KOPT-K1 (cell line): ENCODE results near the gene SLC10A1.
"Not testable (repeated sequence)": the region's sequence is repeated elsewhere in the genome, so short reads cannot be mapped to it uniquely, and the experiment has no call there.

ENCODE experiments used
- H3K27ac ChIP-seq: fragments of 200-600 bp; sonication (generic); 2 replicates; pipeline ENCODE4 v1.5.1; 2016; ENCODE audit warnings: antibody characterized with exemption, mild to moderate bottlenecking, low read depth, low read length; ENCODE audit not compliant: poor library complexity, severe bottlenecking
- H3K36me3 ChIP-seq: fragments of 200-600 bp; sonication (generic); 2 replicates; pipeline ENCODE4 v1.5.1; 2017; ENCODE audit warnings: antibody characterized with exemption, mild to moderate bottlenecking, low read length, moderate library complexity; ENCODE audit not compliant: insufficient read depth
- H3K9me3 ChIP-seq: fragments of 200-600 bp; sonication (generic); 2 replicates; pipeline ENCODE4 v1.5.1; 2017; ENCODE audit warnings: antibody characterized with exemption, low read length, mild to moderate bottlenecking; ENCODE audit not compliant: insufficient read depth, poor library complexity, severe bottlenecking

Gene SLC10A1

DNA sequence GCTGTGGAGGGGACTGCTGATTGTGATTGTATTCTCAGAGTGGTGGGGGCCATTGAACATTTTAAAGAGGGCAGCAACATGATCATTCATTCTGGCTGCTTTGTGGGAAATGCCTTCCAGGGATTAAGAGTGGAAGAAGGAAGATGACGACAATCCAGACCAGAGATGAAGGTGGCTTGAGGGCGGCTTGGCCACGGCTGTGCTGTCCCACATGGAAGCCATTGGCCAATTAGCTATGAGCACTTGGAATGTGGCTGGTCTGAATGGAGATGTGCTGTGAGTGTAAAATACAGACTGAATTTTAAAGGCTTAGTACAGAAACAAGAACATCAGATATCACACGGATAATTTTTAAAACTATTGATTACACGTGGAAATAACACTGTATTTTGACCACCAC lies 19.2 kb upstream of the SLC10A1 start:
- Histone ChIP-seq H3K27ac (no peak overlapping the region), H3K36me3 (no peaks in the 10 kb centered on the region), H3K9me3 (no peaks in the 10 kb centered on the region)

DNA sequence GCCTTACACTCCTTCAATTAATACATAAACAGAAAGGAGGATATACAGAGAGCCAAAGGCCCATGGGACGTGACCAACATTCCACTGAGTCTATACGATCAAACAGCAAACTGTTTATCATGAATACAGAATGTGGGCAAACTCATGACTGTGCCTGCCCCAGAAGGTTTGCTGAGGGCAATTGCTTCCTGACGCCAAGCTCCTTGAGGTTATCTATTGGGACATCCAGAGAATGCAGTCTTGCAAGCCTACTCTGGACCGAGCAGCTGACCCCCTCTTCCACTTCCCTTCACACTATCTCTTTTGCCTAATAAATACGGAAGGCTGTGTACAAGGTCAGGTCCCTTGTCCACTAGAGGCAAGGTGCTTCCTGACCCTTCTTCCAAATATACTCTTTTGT lies 18.5 kb upstream of the SLC10A1 start:
- Histone ChIP-seq H3K27ac (no peak overlapping the region), H3K9me3 (no peaks in the 10 kb centered on the region), H3K36me3 (no peaks in the 10 kb centered on the region)

DNA sequence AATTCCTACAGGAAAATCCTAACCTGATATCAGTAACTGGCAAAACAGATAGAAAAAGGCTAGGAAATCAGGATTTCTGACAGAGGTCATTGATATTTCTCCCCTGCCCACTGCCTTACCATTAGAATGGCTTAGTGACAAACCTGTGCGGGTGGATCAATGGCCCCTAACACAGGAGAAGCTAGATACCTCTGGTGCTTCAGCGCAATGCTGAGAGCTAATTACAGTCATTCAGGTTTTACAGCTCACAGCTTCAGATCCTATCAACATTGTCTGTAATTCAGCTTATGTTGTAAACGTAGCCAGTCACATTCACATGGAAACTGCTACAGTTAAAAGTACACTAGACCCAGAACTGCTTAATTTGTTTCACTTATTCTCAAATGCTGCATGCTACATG lies 17.4 kb upstream of the SLC10A1 start:
- no peak overlapping the region for H3K27ac ChIP-seq
- H3K9me3 ChIP-seq = no peaks in the 10 kb centered on the region
- no peaks in the 10 kb centered on the region for H3K36me3 ChIP-seq

DNA sequence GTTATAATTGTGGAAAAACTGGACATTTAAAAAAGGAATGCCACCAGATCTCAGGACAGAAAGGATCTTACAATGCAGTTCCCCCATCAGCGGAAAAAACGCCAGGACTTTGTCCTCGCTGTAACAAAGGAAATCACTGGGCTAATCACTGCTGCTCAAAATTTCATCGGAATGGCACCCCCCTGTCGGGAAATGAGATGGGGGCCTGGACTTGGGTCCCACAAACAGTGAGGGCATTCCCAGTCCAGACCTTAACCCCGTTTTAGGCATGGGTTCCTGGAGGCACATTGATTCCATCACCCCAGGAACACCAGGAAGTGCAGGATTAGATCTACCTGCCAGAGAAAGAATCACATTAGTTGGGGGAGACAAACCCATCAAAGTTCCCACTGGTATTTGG lies 16.3 kb upstream of the SLC10A1 start:
- H3K27ac ChIP-seq, H3K36me3 ChIP-seq, H3K9me3 ChIP-seq: not testable (repeated sequence)

DNA sequence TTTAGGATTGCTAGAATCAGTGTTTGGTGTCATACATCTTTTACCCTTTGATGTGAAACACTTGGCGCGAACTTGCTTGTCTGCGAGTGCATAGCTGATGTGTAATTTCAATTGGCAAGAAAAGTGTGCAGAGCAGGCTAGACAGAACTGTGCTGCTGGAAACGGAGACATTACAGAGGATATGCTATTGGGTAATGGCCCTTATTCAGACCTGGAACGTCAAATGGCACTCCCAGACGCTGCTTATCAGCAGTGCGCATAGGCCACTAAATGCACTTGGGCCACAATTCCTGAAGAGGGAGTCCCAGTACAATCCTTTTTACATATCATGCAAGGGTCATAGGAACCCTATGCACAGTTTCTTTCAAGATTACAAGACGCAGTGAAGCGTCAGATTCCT lies 15.7 kb upstream of the SLC10A1 start:
- Histone ChIP-seq H3K27ac (no peak overlapping the region), H3K9me3 (no peaks in the 10 kb centered on the region), H3K36me3 (no peaks in the 10 kb centered on the region)

DNA sequence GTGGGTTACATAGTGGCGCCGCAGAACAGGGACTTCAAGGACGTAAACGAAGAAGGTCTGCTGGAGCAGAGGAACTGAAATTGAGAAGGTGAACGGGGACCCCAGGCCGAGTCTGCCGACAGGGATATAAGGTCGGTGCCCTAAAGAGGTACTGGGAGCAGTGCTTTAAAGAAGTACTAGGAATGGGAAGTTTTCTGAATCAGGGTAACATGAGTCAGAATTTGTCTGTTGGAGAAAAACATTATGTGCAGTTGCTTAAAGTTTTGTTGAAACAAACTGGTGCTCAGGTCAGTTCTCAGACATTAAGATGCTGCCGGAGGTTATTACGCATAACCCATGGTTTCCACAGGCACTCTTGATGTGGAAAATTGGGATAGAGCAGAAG lies 14.8 kb upstream of the SLC10A1 start:
- Histone ChIP-seq H3K9me3 (no peaks in the 10 kb centered on the region), H3K36me3 (no peaks in the 10 kb centered on the region), H3K27ac (no peak overlapping the region)

DNA sequence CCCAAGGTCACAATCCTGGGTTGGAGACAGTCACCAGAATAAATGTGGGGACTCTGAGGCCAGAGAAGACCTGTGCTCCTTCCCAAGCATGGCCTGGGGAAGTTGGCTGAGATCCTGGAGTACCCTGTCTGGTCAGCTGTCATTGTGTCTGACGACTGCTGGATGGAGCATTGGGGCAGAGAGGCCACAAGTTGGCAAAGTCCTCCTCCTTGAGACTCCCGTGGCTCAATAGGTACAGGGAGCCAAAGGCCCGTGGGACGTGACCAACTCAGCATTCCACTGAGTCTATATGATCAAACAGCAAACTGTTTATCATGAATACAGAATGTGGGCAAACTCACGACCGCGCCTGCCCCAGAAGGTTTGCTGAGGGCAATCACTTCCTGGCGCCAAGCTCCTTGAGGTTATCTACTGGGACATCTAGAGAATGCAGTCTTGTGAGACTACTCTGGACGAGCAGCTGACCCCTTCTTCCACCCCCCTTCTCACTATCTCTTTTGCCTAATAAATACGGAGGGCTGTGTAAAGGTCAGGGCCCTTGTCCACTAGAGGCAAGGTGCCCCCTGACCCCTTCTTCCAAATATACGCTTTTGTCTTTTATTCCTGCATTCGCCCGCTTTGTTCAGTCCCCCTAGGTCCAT lies 14.3 kb upstream of the SLC10A1 start:
- Histone ChIP-seq H3K36me3 (no peaks in the 10 kb centered on the region), H3K9me3 (no peaks in the 10 kb centered on the region), H3K27ac (no peak overlapping the region)

DNA sequence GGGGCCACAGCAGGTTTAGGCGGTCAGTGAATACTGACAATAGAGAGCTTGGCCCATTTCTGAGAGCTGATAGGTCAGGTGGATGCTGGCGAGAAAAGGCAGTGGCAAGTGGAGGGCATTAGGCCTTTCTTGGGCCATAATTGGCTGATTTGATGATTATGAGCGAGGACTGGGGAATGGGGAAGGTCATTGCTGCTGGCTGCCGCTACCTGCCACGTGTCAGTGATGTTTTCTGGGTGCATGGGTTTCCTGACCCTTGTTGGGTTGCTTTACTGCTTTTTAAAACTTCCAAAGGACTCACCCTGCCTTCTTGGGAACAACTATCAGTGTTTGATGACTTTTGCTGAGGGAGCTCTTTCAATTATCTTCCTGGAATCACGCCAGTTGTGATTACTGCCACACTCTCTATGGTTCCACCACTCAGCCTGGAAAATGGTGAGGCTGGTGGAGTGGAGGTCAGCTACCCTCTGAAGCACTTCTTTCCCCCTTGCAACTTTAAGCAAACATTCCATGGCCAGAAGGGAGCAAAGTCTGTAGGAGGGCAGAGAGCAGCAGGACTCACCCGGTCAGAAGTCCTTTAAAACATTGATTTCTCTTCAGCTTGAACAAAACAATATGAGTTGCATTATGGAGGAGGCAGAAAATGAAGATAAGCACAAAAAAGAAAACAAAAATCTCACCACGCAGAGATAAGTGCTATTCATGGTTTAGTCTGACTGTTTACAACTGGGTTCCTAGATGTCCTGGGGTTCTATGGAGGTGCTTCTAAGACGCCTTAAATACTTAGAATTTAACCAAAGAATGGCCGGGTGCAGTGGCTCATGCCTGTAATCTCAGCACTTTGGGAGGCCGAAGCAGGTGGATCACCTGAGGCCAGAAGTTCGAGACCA lies 12.1 kb upstream of the SLC10A1 start:
- Histone ChIP-seq H3K27ac (no peak overlapping the region), H3K36me3 (no peaks in the 10 kb centered on the region), H3K9me3 (no peaks in the 10 kb centered on the region)

DNA sequence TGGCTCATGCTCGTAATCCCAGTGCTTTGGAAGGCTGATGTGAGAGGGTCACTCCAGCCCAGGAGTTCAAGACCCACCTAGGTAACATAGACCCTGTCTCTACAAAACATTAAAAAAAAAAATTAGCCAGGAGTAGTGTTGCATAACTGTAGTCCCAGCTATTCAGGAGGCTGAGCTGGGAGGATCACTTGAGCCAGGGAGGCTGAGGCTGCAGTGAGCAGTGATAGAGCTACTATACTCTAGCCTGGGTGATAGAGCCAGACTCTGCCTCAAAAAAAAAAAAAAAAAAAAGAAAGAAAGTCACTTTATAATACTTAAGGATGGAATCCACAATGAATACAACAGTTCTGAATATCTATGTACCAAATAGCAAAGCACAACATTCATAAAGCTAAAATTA lies 10.2 kb upstream of the SLC10A1 start:
- no peak overlapping the region for H3K27ac ChIP-seq
- no peaks in the 10 kb centered on the region for H3K9me3 ChIP-seq
- H3K36me3 ChIP-seq = no peaks in the 10 kb centered on the region

DNA sequence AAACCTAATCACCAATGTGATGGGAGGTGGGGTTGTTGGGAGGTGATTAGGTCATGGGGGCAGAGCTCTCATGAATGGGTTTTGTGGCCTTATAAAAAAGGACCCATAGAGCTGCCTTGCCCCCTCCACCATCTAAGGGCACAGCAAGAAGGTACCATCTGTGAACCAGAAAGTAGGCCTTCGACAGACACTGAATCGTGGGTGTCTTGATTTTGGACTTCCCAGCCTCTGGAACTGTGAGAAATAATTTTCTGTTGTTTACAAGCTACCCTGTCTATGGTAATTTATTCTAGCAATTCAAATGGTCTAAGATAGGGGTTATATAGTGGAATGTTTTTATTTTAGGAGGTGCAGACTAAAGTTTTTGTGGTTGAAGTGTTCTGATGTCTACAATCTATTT lies 7.9 kb upstream of the SLC10A1 start:
- Histone ChIP-seq H3K36me3 (no peaks in the 10 kb centered on the region), H3K27ac (no peak overlapping the region), H3K9me3 (no peaks in the 10 kb centered on the region)

DNA sequence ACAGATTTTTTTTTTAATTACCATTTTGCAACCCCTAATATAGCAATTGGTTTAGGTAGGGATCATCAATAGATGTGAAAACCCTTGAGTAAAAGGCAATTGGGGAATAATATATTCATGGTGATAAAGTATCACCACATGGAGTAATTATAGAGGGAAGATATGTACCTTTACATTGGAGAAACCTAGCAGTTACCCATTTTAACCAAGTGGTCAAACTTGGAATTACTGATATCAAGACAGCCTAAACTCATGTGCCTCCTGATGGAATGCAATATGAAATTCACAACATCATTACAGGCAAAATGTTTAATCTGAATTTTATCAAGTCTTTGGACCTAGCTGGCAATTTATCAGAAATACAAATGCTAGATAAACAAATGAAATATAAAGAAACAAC lies 6.7 kb upstream of the SLC10A1 start:
- no peaks in the 10 kb centered on the region for H3K9me3 ChIP-seq
- H3K36me3 ChIP-seq = no peaks in the 10 kb centered on the region
- H3K27ac ChIP-seq = no peak overlapping the region

DNA sequence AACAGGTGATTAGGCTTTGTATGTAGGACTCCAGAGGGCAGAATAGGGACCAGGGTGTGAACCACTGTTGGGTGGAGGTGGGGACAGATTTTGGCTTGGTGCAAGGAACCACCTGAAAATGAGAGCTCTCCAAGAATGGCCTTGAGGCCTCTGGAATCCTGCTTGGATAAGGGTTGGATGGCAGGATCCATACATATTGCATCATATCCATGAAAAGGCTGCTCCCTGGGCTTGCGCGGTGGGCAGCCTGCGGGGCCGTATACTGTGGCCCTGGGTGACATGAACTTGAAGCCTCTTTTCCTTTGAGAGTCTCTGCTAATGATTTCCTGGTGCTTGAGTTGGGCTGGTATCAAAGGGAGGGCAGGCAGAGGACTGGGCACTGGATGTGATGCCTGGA lies 1.3 kb upstream of the SLC10A1 start:
- H3K9me3 ChIP-seq = no peaks in the 10 kb centered on the region
- no peaks in the 10 kb centered on the region for H3K36me3 ChIP-seq
- no peak overlapping the region for H3K27ac ChIP-seq

DNA sequence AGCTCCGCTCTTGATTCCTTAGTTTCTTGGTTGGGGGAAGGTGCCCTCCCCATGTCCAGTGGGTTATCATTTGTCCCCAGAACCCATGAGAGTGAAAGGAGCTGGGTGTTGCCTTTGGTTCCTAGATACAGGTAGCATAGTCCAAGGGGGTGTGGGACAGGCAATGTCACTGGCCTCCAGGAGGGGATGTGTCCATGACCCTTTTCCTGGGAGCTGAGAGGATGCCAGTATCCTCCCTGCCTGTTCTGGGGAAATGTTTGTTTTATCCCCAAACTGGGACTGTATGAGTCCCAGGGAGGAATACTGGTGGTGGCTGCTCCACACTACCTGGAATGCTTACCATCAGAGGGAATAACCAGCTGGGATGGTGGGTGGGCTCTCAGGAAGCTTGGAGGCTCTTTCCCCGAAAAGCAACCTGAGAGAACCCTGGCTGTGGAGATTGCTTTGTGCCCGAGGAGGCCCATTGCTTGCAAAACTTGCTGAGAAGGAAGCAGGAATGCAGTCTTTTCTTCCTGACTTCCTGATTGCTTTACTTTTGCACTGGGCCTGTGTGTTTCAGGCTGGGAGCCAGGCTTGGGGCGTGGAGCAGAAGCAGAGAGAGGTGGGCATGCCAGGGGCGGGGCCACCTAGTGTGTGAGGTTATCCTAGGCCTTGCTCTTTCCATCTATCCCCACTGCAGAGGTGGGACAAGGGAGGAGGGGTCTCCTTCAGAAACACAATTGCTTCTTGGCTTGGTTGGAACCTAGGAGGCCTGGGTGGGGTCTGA lies 715 bp upstream of the SLC10A1 start:
- Histone ChIP-seq H3K27ac (no peak overlapping the region), H3K36me3 (no peaks in the 10 kb centered on the region), H3K9me3 (no peaks in the 10 kb centered on the region)

DNA sequence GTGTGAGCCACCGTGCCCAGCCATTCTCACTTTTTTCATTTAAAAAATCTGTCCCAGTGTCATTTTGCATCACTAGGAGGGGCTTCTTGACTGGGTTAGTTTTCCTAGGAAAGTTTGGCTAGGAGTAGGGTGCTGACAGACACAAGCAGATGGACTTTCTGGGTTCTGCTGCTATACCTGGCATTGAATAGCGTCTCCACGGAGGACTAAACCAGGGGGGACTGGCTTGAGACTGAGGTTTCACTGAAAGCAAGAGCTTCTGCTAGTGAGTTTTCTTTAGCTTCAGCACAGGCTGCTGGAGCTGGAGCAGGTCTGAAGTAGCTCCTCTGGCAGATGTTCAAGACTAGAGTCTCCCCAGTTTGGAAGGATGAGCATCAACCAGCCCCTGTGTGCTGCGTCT lies 1.4 kb downstream of the SLC10A1 start:
- no peaks in the 10 kb centered on the region for H3K36me3 ChIP-seq
- H3K9me3 ChIP-seq = no peaks in the 10 kb centered on the region
- no peak overlapping the region for H3K27ac ChIP-seq

DNA sequence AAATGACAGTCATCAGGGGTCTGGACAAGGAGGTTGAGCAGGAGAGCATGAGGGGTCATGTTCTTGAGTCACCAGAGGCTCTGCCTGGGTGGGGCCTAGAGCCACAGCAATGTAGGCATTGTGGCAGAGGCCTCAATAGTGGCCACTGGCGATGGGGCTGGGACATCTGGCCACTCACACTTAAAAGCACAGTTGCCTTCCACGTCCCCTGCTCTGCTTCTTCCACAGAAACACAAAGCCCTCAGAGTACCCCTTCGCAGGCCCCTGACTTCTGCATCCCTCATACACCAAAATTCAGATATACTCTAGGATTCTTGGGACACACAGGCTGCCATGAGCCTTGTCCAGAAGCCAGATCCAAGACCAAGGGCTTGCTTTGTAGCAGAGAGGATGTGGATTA lies 2.2 kb downstream of the SLC10A1 start:
- H3K36me3 ChIP-seq = no peaks in the 10 kb centered on the region
- H3K9me3 ChIP-seq = no peaks in the 10 kb centered on the region
- no peak overlapping the region for H3K27ac ChIP-seq
